ENCODE results near the gene C2orf42. TPM values are rescaled to one million over a fixed set of nuclear protein-coding genes. Genes with fewer than 3 reads are reported as not detected.

The C2orf42 gene
- total and polyA plus RNA-seq, 10 of the 15 experiments (the other 5 are each of a cell fraction or from before 2014, with no cell fraction given), result 5.5 to 19.8 (median 11.5) TPM

DNA sequence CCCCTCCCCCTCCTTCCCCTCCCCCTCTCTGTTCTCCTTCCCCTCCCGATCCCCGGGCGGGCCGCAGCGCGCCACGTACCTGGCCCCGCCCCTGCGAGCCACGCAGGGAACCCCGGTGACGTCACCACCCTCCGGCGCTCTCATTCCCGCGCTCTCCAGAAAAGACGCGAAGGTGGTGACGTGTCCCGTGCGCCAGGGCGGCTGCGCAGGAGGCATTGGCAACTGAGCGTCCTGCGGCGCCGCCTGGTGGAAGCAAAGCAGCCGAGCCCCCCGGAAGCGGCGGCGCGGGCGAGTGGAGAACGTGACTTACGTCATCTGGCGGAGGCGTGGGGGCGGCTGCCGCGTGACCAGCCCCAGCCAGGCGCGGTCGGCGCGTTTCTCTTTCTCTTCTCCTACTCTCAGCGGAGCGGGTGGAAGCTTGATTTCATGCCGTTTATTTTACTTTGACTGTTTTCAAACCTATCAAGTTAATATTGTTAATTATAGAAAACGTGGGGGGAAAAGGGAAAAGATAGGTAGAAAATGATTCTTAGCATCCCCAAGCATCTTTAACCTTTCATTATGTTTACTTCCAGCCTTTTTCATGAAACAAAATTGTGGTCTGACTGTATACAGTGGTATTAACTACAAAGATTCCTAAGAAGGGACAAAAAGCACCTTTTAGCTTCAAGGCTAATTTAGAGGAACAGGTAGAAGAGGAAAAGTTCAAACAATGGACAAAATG lies 48.1 kb downstream of the C2orf42 start (continued):
- TF ChIP-seq, protein P1, sequence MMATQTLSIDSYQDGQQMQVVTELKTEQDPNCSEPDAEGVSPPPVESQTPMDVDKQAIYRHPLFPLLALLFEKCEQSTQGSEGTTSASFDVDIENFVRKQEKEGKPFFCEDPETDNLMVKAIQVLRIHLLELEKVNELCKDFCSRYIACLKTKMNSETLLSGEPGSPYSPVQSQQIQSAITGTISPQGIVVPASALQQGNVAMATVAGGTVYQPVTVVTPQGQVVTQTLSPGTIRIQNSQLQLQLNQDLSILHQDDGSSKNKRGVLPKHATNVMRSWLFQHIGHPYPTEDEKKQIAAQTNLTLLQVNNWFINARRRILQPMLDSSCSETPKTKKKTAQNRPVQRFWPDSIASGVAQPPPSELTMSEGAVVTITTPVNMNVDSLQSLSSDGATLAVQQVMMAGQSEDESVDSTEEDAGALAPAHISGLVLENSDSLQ (IDR thresholded peaks at IDR 0.05), result peak; percentile 38; the same call in 1 of the 2 replicates
- TF ChIP-seq, protein P2, sequence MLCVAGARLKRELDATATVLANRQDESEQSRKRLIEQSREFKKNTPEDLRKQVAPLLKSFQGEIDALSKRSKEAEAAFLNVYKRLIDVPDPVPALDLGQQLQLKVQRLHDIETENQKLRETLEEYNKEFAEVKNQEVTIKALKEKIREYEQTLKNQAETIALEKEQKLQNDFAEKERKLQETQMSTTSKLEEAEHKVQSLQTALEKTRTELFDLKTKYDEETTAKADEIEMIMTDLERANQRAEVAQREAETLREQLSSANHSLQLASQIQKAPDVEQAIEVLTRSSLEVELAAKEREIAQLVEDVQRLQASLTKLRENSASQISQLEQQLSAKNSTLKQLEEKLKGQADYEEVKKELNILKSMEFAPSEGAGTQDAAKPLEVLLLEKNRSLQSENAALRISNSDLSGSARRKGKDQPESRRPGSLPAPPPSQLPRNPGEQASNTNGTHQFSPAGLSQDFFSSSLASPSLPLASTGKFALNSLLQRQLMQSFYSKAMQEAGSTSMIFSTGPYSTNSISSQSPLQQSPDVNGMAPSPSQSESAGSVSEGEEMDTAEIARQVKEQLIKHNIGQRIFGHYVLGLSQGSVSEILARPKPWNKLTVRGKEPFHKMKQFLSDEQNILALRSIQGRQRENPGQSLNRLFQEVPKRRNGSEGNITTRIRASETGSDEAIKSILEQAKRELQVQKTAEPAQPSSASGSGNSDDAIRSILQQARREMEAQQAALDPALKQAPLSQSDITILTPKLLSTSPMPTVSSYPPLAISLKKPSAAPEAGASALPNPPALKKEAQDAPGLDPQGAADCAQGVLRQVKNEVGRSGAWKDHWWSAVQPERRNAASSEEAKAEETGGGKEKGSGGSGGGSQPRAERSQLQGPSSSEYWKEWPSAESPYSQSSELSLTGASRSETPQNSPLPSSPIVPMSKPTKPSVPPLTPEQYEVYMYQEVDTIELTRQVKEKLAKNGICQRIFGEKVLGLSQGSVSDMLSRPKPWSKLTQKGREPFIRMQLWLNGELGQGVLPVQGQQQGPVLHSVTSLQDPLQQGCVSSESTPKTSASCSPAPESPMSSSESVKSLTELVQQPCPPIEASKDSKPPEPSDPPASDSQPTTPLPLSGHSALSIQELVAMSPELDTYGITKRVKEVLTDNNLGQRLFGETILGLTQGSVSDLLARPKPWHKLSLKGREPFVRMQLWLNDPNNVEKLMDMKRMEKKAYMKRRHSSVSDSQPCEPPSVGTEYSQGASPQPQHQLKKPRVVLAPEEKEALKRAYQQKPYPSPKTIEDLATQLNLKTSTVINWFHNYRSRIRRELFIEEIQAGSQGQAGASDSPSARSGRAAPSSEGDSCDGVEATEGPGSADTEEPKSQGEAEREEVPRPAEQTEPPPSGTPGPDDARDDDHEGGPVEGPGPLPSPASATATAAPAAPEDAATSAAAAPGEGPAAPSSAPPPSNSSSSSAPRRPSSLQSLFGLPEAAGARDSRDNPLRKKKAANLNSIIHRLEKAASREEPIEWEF (IDR thresholded peaks at IDR 0.05; ENCODE audit: insufficient replicate concordance, low read depth, low read length), result no peak
- TF ChIP-seq NR2C2 (IDR thresholded peaks at IDR 0.05; ENCODE audit: borderline replicate concordance, control insufficient read depth, insufficient read length, low read depth) (no peak), CHD4 (IDR thresholded peaks at IDR 0.05) (no peak), KDM1A (IDR thresholded peaks at IDR 0.05; ENCODE audit: borderline replicate concordance) (no peak), SIX5 (IDR thresholded peaks at IDR 0.05; ENCODE audit: low read depth, low read length, severe bottlenecking) (no peak), YY1 (IDR thresholded peaks at IDR 0.05; ENCODE audit: low read depth, low read length) (peak; percentile 88), MEF2A (IDR thresholded peaks at IDR 0.05; ENCODE audit: insufficient read depth, low read depth, low read length) (peak; percentile 80), EP300 (IDR thresholded peaks at IDR 0.05; ENCODE audit: borderline replicate concordance in 1 of 2, control insufficient read depth in 1 of 2, low read depth in 2 of 2, low read length in 2 of 2) (peak; percentile 35 to 94; a peak in 2 of 4 replicates), ESRRA (IDR thresholded peaks at IDR 0.05; ENCODE audit: low read length) (peak; percentile 66; the same call in 1 of the 2 replicates)
- TF ChIP-seq, protein P3, sequence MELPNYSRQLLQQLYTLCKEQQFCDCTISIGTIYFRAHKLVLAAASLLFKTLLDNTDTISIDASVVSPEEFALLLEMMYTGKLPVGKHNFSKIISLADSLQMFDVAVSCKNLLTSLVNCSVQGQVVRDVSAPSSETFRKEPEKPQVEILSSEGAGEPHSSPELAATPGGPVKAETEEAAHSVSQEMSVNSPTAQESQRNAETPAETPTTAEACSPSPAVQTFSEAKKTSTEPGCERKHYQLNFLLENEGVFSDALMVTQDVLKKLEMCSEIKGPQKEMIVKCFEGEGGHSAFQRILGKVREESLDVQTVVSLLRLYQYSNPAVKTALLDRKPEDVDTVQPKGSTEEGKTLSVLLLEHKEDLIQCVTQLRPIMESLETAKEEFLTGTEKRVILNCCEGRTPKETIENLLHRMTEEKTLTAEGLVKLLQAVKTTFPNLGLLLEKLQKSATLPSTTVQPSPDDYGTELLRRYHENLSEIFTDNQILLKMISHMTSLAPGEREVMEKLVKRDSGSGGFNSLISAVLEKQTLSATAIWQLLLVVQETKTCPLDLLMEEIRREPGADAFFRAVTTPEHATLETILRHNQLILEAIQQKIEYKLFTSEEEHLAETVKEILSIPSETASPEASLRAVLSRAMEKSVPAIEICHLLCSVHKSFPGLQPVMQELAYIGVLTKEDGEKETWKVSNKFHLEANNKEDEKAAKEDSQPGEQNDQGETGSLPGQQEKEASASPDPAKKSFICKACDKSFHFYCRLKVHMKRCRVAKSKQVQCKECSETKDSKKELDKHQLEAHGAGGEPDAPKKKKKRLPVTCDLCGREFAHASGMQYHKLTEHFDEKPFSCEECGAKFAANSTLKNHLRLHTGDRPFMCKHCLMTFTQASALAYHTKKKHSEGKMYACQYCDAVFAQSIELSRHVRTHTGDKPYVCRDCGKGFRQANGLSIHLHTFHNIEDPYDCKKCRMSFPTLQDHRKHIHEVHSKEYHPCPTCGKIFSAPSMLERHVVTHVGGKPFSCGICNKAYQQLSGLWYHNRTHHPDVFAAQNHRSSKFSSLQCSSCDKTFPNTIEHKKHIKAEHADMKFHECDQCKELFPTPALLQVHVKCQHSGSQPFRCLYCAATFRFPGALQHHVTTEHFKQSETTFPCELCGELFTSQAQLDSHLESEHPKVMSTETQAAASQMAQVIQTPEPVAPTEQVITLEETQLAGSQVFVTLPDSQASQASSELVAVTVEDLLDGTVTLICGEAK (IDR thresholded peaks at IDR 0.05; ENCODE audit: borderline replicate concordance), result peak; percentile 61; the same call in 1 of the 2 replicates
- TF ChIP-seq, protein P4, sequence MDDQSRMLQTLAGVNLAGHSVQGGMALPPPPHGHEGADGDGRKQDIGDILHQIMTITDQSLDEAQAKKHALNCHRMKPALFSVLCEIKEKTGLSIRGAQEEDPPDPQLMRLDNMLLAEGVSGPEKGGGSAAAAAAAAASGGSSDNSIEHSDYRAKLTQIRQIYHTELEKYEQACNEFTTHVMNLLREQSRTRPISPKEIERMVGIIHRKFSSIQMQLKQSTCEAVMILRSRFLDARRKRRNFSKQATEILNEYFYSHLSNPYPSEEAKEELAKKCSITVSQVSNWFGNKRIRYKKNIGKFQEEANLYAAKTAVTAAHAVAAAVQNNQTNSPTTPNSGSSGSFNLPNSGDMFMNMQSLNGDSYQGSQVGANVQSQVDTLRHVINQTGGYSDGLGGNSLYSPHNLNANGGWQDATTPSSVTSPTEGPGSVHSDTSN (IDR thresholded peaks at IDR 0.05; ENCODE audit: insufficient replicate concordance, low read depth, low read length), result no peak
- TF ChIP-seq, protein P5, sequence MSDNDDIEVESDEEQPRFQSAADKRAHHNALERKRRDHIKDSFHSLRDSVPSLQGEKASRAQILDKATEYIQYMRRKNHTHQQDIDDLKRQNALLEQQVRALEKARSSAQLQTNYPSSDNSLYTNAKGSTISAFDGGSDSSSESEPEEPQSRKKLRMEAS (IDR thresholded peaks at IDR 0.05; ENCODE audit: low read depth, low read length), result peak; percentile 82
